ENCODE measurements around the gene TOPORS. TPM values are rescaled to one million over a fixed set of nuclear protein-coding genes. Genes with fewer than 3 reads are reported as not detected.

Gene TOPORS
- total RNA-seq, 1 experiment from 2014 or later: 26.1 TPM

GRCh38 chr9:32516241-32516640 lies 36.1 kb downstream of the TOPORS start:
- no peak for TF ChIP-seq IRF1 (CRISPR knock-in tag; IDR thresholded peaks at IDR 0.05)
- TF ChIP-seq PRDM15 (CRISPR knock-in tag; IDR thresholded peaks at IDR 0.05): no peak
- no peak for TF ChIP-seq ZNF138 (CRISPR knock-in tag; conservative IDR thresholded peaks at IDR 0.05)
- Mint-ChIP-seq H3K36me3 (peaks cover 76% of the 10 kb centered on the region), H3K27ac (no peak overlapping the region), H3K4me1 (no peaks in the 10 kb centered on the region), H3K9me3 (peaks cover 71% of the 10 kb centered on the region), H3K4me3 (no peak overlapping the region), H3K27me3 (ENCODE audit: low read depth) (no peaks in the 10 kb centered on the region; the same call in 1 of the 2 replicates)
- ATAC-seq: no peak
- no peak for DNase-seq (ENCODE audit: low spot score)
- ChIA-PET CTCF (interaction anchor here (1.7 kb wide), 1 partner anchor 10 kb away, joined by 7 read pairs; the partner anchor contains the start of gene RIGI), POLR2A (no interaction called here)

- H3K36me3 Mint-ChIP-seq: peaks cover 19% of the 10 kb centered on the region
- no peaks in the 10 kb centered on the region for H3K27me3 Mint-ChIP-seq (ENCODE audit: low read depth)
- no peak for TF ChIP-seq JUN (CRISPR knock-in tag; IDR thresholded peaks at IDR 0.05)
- TF ChIP-seq FOXK1 (CRISPR knock-in tag; IDR thresholded peaks at IDR 0.05): 0 out of 2 replicates have a peak, but pooled peaks have one; percentile 22
- no peak for TF ChIP-seq IRF1 (CRISPR knock-in tag; IDR thresholded peaks at IDR 0.05)
- TF ChIP-seq E2F1 (CRISPR knock-in tag; IDR thresholded peaks at IDR 0.05): no peak
- TF ChIP-seq NFYB (CRISPR knock-in tag; conservative IDR thresholded peaks at IDR 0.05; ENCODE audit: low read depth): no peak
- TF ChIP-seq ETV6 (CRISPR knock-in tag; IDR thresholded peaks at IDR 0.05): no peak
- DNase-seq (ENCODE audit: low spot score): no peak
- H3K4me3 Mint-ChIP-seq: no peak overlapping the region
- CTCF ChIA-PET: interaction anchor here (1.5 to 2.7 kb wide), 2 partner anchors 17 to 22 kb away, joined by 4 to 26 read pairs; partner anchors contain the start of gene RIGI
- POLR2A ChIA-PET: no interaction called here
- H3K27ac Mint-ChIP-seq: no peak overlapping the region
- ATAC-seq: peak; percentile 84
- peaks cover 13% of the 10 kb centered on the region for H3K4me1 Mint-ChIP-seq
- peaks cover 41% of the 10 kb centered on the region for H3K9me3 Mint-ChIP-seq
Observed at GRCh38 chr9:32508728-32509127, 43.7 kb downstream of the TOPORS start.

GRCh38 chr9:32503008-32503407 lies 49.4 kb downstream of the TOPORS start:
- no peak for DNase-seq (ENCODE audit: low spot score)
- CTCF ChIA-PET: interaction anchor here (1.1 to 1.9 kb wide), 4 partner anchors 23 to 124 kb away, joined by 3 to 14 read pairs (median 4); partner anchors contain the start of gene RIGI
- H3K27ac Mint-ChIP-seq: no peak overlapping the region
- TF ChIP-seq ETV6 (CRISPR knock-in tag; IDR thresholded peaks at IDR 0.05) (no peak), CREM (CRISPR knock-in tag; IDR thresholded peaks at IDR 0.05) (no peak), TEAD4 (CRISPR knock-in tag; IDR thresholded peaks at IDR 0.05) (no peak), NFATC4 (CRISPR knock-in tag; IDR thresholded peaks at IDR 0.05) (no peak), ZNF281 (CRISPR knock-in tag; IDR thresholded peaks at IDR 0.05) (no peak), USF1 (CRISPR knock-in tag; IDR thresholded peaks at IDR 0.05) (no peak), FOXP1 (CRISPR knock-in tag; IDR thresholded peaks at IDR 0.05; ENCODE audit: borderline replicate concordance) (no peak), JAZF1 (CRISPR knock-in tag; IDR thresholded peaks at IDR 0.05) (no peak), FOXP4 (CRISPR knock-in tag; IDR thresholded peaks at IDR 0.05) (no peak), EMX1 (CRISPR knock-in tag; IDR thresholded peaks at IDR 0.05) (no peak)
- H3K9me3 Mint-ChIP-seq: peaks cover 24% of the 10 kb centered on the region
- H3K4me3 Mint-ChIP-seq: no peak overlapping the region
- POLR2A ChIA-PET: interaction anchor here (0.8 kb wide), 1 partner anchor 23 kb away, joined by 3 read pairs; the partner anchor contains the start of gene RIGI
- no peaks in the 10 kb centered on the region for H3K27me3 Mint-ChIP-seq (ENCODE audit: low read depth)
- H3K36me3 Mint-ChIP-seq: peaks cover 25% of the 10 kb centered on the region
- H3K4me1 Mint-ChIP-seq: peaks cover 9% of the 10 kb centered on the region
- peak; percentile 65 for ATAC-seq

Data from WTC11 (cell line).